ENCODE data around the gene TSPAN6.

DNA sequence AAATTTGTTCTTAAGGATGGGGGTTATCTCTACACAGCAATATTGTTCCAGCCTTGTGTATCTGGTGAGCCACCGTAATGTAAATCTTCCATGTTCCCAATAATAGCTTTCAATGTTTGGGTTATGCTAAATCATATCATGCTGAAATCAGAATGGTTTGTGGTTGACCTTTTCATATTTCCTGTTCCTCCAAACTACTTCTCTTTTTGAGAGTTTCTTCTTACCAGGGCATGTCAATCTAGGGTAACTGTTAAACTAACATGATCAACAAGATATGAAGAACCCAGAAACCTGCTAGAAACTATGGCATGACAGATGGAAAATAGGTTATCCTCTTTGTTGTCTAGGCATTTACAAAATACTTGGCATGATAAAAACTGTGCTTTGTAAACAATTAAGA, 29.9 kb downstream of the TSPAN6 start:
- TF ChIP-seq CTCF (IDR thresholded peaks at IDR 0.05) (no peak), ZFX (IDR thresholded peaks at IDR 0.05; ENCODE audit: borderline replicate concordance) (no peak)
